Vagina (tissue), 2 donors: Measurements from ENCODE around the gene RAB37. TPM values are rescaled to one million over a fixed set of nuclear protein-coding genes. Genes with fewer than 3 reads are reported as not detected.

Experiments used
- DNase-seq, 2 donors: peaks; one replicate each; pipeline ENCODE4 v3.0.0-alpha.2; 2017; ENCODE audit errors: extremely low spot score in 2 of 2
- H3K27ac ChIP-seq: fragments of 200-600 bp; sonication (generic); one replicate; pipeline ENCODE4 v1.5.1; 2019
- H3K27me3 ChIP-seq: fragments of 200-600 bp; sonication (generic); one replicate; pipeline ENCODE4 v1.5.1; 2019
- H3K36me3 ChIP-seq, 2 donors: fragments of 200-600 bp; sonication (generic); one replicate each; pipeline ENCODE4 v1.5.1; 2017 to 2019
- H3K4me1 ChIP-seq: fragments of 200-600 bp; sonication (generic); one replicate; pipeline ENCODE4 v1.5.1; 2019
- H3K4me3 ChIP-seq, 2 donors: fragments of 200-600 bp; sonication (generic); 1 replicate in 1 of 2; 2 replicates in 1 of 2; pipeline ENCODE4 v1.5.1; 2016 to 2019
- H3K9me3 ChIP-seq: fragments of 200-600 bp; sonication (generic); one replicate; pipeline ENCODE4 v1.5.1; 2019
- POLR2A ChIP-seq, 2 donors: fragments of 450-650 bp; IDR thresholded peaks; one replicate each; pipeline ENCODE4 v1.6.1; 2017; ENCODE audit warnings: antibody characterized with exemption in 2 of 2, mild to moderate bottlenecking in 2 of 2, moderate library complexity in 2 of 2
- POLR2AphosphoS5 ChIP-seq, 2 donors: sonication (generic); formaldehyde crosslinking; IDR thresholded peaks; one replicate each; pipeline ENCODE4 v1.9.0; 2017; ENCODE audit warnings: antibody characterized with exemption in 2 of 2, mild to moderate bottlenecking in 2 of 2, low read depth in 1 of 2; ENCODE audit not compliant: insufficient read depth in 1 of 2
- intact Hi-C: fragments of 100-400 bp; cut with DNase I; formaldehyde crosslinking; loops from one replicate; pipeline ENCODE4 v1.15.1; 2023
- total RNA-seq: library from RNA; depleted of rRNA; stranded (reverse); fragments of >200 nt; gene quantifications from one replicate; pipeline ENCODE4 v1.2.3, GENCODE V29; 2016
- TF ChIP-seq, protein P1 (sequence below), 3 experiments: fragments of 450-650 bp in 2 of 3; fragments of 200-600 bp in 1 of 3; sonication (generic) in 1 of 3; IDR thresholded peaks; one replicate each; pipeline ENCODE4 v1.5.1; 2017 to 2019; ENCODE audit warnings: antibody characterized with exemption in 3 of 3, mild to moderate bottlenecking in 2 of 3, moderate library complexity in 2 of 3

RAB37 gene
- total RNA-seq, 1 donor from 2014 or later, result 7.1 TPM

DNA sequence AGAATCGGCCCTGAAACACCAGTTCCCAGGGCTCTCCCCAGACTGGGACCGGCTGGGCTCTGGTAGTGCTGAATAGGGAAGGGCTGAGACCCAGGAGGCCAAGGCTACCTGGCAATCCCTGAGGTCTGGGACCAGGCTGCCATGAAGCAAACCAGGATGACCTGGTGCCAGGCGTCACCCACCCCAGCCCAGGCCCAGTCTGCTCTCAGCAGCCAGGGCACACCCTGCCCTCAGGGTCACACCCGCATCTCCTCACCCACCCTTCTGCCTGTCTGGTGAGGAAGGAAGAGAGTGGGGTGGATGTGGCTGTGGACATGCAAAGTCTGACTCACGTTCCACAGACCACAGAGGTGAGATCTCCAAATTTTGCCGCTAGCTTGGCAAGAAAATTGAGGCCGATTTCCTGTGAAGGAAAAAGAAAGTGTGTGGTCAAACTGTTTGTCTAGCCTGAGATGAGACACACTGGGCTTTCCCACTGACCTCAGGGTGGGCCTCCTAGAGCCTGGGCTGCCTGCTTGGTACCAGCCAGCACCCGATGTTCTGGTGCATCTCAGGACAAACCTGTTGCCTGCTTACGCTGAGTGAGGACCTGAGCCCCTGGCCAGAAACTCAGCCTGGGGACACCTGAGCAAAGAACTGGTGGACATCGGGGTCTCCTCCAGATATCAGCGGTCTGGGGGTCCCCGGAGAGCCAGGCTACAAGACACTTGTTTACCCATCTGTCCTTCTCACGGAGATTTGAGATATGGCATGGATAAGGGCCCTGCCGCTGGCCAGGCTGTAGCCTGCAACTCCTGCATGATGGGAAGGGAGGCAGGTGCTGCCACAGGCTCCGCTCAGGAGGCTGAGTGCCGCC, 6.3 kb upstream of the RAB37 start:
- no peaks in the 10 kb centered on the region for H3K36me3 ChIP-seq
- peaks cover 4% of the 10 kb centered on the region for H3K27me3 ChIP-seq
- H3K4me1 ChIP-seq, result no peaks in the 10 kb centered on the region
- intact Hi-C loops, result no loop called here
- H3K4me3 ChIP-seq, result no peak overlapping the region
- no peak for DNase-seq
- TF ChIP-seq POLR2AphosphoS5 (IDR thresholded peaks at IDR 0.05; ENCODE audit: insufficient read depth in 1 of 2, low read depth in 1 of 2), result no peak
- no peak for TF ChIP-seq POLR2A (IDR thresholded peaks at IDR 0.05)
- TF ChIP-seq, protein P1, sequence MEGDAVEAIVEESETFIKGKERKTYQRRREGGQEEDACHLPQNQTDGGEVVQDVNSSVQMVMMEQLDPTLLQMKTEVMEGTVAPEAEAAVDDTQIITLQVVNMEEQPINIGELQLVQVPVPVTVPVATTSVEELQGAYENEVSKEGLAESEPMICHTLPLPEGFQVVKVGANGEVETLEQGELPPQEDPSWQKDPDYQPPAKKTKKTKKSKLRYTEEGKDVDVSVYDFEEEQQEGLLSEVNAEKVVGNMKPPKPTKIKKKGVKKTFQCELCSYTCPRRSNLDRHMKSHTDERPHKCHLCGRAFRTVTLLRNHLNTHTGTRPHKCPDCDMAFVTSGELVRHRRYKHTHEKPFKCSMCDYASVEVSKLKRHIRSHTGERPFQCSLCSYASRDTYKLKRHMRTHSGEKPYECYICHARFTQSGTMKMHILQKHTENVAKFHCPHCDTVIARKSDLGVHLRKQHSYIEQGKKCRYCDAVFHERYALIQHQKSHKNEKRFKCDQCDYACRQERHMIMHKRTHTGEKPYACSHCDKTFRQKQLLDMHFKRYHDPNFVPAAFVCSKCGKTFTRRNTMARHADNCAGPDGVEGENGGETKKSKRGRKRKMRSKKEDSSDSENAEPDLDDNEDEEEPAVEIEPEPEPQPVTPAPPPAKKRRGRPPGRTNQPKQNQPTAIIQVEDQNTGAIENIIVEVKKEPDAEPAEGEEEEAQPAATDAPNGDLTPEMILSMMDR (IDR thresholded peaks at IDR 0.05), result no peak
- H3K27ac ChIP-seq, result no peak overlapping the region
- H3K9me3 ChIP-seq, result no peaks in the 10 kb centered on the region

DNA sequence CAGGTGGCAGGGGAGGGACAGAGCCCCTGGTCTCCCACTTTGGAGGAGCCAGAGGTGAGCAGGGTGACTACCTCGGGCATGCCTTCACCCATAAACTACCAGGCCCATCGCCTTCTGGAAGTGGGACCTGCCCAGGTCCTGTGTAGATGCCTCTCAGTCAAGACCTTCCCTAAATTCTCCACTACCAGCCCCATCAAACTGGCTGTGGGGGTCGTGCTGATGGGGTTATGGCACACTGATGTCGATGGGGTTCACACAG, 5.8 kb upstream of the RAB37 start:
- no peak for DNase-seq
- Histone ChIP-seq H3K4me3 (no peak overlapping the region), H3K4me1 (peaks cover 2% of the 10 kb centered on the region), H3K27me3 (peaks cover 4% of the 10 kb centered on the region), H3K27ac (no peak overlapping the region), H3K9me3 (no peaks in the 10 kb centered on the region), H3K36me3 (no peaks in the 10 kb centered on the region)
- TF ChIP-seq, protein P1 (IDR thresholded peaks at IDR 0.05), result no peak
- TF ChIP-seq POLR2AphosphoS5 (IDR thresholded peaks at IDR 0.05; ENCODE audit: insufficient read depth in 1 of 2, low read depth in 1 of 2), result no peak
- no peak for TF ChIP-seq POLR2A (IDR thresholded peaks at IDR 0.05)
- intact Hi-C loops, result no loop called here

DNA sequence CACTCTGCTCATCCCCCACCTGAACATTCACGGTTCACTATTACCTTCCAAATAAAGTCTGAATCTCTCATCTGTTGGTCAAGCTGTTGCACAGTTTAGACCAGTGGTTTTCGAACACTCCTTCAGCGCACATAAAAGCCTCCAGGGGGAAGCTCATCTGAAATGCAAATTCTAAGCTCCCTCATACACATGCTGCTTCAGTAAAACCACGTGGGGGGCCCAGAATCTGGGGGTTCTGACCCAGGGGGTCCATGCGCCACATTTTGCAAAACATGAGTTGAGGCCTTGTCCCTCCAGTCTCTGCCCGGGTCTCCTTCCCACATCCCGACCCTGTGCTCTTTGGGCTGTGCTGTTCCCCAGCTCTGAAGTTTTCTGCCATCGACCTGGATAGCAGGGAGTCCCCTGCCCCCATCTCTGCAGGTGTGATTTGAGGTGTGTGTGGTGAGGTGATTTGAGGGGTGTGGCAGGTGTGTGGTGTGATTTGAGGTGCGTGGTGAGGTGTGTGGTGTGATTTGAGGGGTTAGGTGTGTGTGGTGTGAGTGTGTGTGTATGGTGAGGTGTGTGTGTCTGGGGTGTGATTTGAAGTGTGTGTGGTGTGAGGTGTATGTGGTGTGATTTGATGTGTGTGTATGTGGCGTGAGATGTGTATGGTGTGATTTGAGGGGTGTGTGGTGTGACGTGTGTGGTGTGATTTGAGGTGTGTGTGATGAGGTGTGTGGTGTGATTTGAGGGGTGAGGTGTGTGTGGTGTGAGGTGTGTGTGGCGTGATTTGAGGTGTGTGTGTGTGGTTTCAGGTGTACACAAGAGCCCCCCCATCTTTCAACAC, 4.8 kb upstream of the RAB37 start:
- TF ChIP-seq POLR2A (IDR thresholded peaks at IDR 0.05) (no peak), POLR2AphosphoS5 (IDR thresholded peaks at IDR 0.05; ENCODE audit: insufficient read depth in 1 of 2, low read depth in 1 of 2) (no peak)
- TF ChIP-seq, protein P1 (IDR thresholded peaks at IDR 0.05), result no peak
- no peak overlapping the region for H3K27ac ChIP-seq
- peaks cover 4% of the 10 kb centered on the region for H3K27me3 ChIP-seq
- no peaks in the 10 kb centered on the region for H3K36me3 ChIP-seq
- H3K4me1 ChIP-seq, result peaks cover 12% of the 10 kb centered on the region
- no peak for DNase-seq
- H3K4me3 ChIP-seq, result no peak overlapping the region
- intact Hi-C loops, result no loop called here
- no peaks in the 10 kb centered on the region for H3K9me3 ChIP-seq

DNA sequence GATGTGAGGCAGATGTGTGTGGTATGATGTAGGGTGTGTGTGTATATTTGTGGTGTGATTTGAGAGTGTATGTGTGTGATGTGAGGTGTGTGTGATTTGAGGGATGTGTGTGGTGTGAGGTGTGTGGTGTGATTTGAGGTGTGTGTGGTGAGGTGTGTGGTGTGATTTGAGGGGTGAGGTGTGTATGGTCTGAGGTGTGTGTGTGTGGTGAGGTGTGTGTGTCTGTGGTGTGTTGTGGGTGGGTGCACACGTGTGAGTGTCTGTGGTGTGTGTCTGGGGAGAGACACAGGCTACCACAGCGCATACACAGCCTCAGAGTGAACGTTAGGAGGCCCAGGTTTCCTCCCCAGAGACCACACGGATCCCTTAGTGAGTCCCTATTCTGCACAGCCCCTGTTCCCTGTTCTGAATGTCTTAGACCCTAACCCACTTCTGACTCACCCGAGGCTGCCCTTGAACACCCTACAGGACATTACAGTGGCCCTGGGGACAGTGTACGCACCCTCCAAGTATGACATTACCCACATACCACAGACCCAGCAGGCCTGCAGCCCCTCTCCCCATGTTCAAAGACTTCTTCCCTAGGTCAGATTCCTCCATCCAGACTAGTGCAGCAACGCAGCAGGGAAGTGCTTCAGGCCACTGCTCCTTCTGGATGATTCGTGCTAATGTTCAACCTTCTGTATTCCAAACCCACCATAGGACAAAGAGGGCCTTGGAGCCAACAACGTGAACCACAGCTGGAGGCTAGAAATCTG, 3.5 kb upstream of the RAB37 start:
- TF ChIP-seq, protein P1 (IDR thresholded peaks at IDR 0.05), result no peak
- TF ChIP-seq POLR2AphosphoS5 (IDR thresholded peaks at IDR 0.05; ENCODE audit: insufficient read depth in 1 of 2, low read depth in 1 of 2) (no peak), POLR2A (IDR thresholded peaks at IDR 0.05) (no peak)
- Histone ChIP-seq H3K4me1 (peaks cover 25% of the 10 kb centered on the region), H3K36me3 (no peaks in the 10 kb centered on the region), H3K27ac (no peak overlapping the region), H3K4me3 (no peak overlapping the region), H3K9me3 (no peaks in the 10 kb centered on the region), H3K27me3 (peaks cover 4% of the 10 kb centered on the region)
- no peak for DNase-seq
- intact Hi-C loops, result no loop called here
